IMR-90 (cell line): ENCODE results near the gene FBXO3. TPM values are rescaled to one million over a fixed set of nuclear protein-coding genes. Genes with fewer than 3 reads are reported as not detected.
"Not testable (repeated sequence)": the region's sequence is repeated elsewhere in the genome, so short reads cannot be mapped to it uniquely, and the experiment has no call there.

Experiments
- ATAC-seq: fragments of 200-7000 bp; cut with Tn5 transposase; 2 replicates; pipeline ENCODE4 v1.9.1; 2020; ENCODE audit warnings: low read depth, mild to moderate bottlenecking, moderate library complexity
- BruUV-seq: library from RNA; stranded (reverse); fragments of 400-500 nt; replicated peaks from 2 replicates; lab custom pipeline; 2021; lab: Mats Ljungman, UMichigan
- CTCF ChIA-PET: fragments of 300-600 bp; formaldehyde crosslinking; extraction: SDS; loops from one replicate; lab custom pipeline; 2021; ENCODE audit warnings: antibody characterized with exemption; lab: Yijun Ruan, JAX
- POLR2A ChIA-PET: fragments of 300-600 bp; sonication (Branson Sonifier 250); formaldehyde crosslinking; loops from one replicate; lab custom pipeline; 2022; ENCODE audit warnings: antibody characterized with exemption; ENCODE audit not compliant: unreplicated experiment; lab: Charles Lee
- DNase-seq: peaks from one replicate; pipeline ENCODE4 v3.0.0; 2013
- H2AFZ ChIP-seq: replicated peaks from 2 replicates; pipeline ENCODE3; 2013; ENCODE audit warnings: low read length, mild to moderate bottlenecking; ENCODE audit not compliant: poor library complexity
- H2AK5ac ChIP-seq: 2 replicates; pipeline ENCODE4 v1.6.1; 2013; ENCODE audit warnings: low read depth, low read length, inconsistent platforms
- H2AK9ac ChIP-seq: replicated peaks from 2 replicates; pipeline ENCODE3; 2013; ENCODE audit warnings: mild to moderate bottlenecking, low read depth, low read length, moderate library complexity; ENCODE audit not compliant: poor library complexity
- H2BK120ac ChIP-seq: 2 replicates; pipeline ENCODE4 v1.6.1; 2013; ENCODE audit warnings: low read depth, low read length, inconsistent platforms
- H2BK15ac ChIP-seq: 3 replicates; pipeline ENCODE4 v1.6.1; 2013; ENCODE audit warnings: low read depth, low read length, inconsistent platforms
- H2BK20ac ChIP-seq: 2 replicates; pipeline ENCODE4 v1.6.1; 2013; ENCODE audit warnings: low read depth, mild to moderate bottlenecking, inconsistent platforms, low read length, moderate library complexity
- H2BK5ac ChIP-seq: 2 replicates; pipeline ENCODE4 v1.6.1; 2013; ENCODE audit warnings: mild to moderate bottlenecking, low read depth, low read length, inconsistent platforms; ENCODE audit not compliant: poor library complexity, severe bottlenecking
- H3K14ac ChIP-seq: replicated peaks from 2 replicates; pipeline ENCODE4 v1.6.1; 2013; ENCODE audit warnings: low read depth, low read length, inconsistent platforms
- H3K18ac ChIP-seq: 2 replicates; pipeline ENCODE4 v1.6.1; 2013; ENCODE audit warnings: low read depth, low read length, control low read depth
- H3K23ac ChIP-seq: 2 replicates; pipeline ENCODE4 v1.6.1; 2013; ENCODE audit warnings: low read depth, low read length, inconsistent platforms
- H3K27ac ChIP-seq: 2 replicates; pipeline ENCODE4 v1.5.1; 2013; ENCODE audit warnings: mild to moderate bottlenecking, control low read depth, low read length; ENCODE audit not compliant: insufficient read depth
- H3K27me3 ChIP-seq: 2 replicates; pipeline ENCODE4 v1.6.1; 2013; ENCODE audit warnings: low read length; ENCODE audit not compliant: control insufficient read depth, insufficient read depth
- H3K36me3 ChIP-seq: 2 replicates; pipeline ENCODE4 v1.6.1; 2013; ENCODE audit warnings: low read length, mixed read lengths; ENCODE audit not compliant: control insufficient read depth, insufficient read depth
- H3K4ac ChIP-seq: 2 replicates; pipeline ENCODE4 v1.6.1; 2013; ENCODE audit warnings: low read depth, low read length, inconsistent platforms
- H3K4me1 ChIP-seq: 2 replicates; pipeline ENCODE4 v1.6.1; 2013; ENCODE audit warnings: low read length, mixed read lengths; ENCODE audit not compliant: control insufficient read depth, insufficient read depth
- H3K4me2 ChIP-seq: 2 replicates; pipeline ENCODE4 v1.6.1; 2013; ENCODE audit warnings: low read depth, mild to moderate bottlenecking, control low read depth, low read length, moderate library complexity
- H3K4me3 ChIP-seq: 2 replicates; pipeline ENCODE4 v1.5.1; 2013; ENCODE audit warnings: low read depth, mild to moderate bottlenecking, control low read depth, low read length, moderate library complexity; ENCODE audit not compliant: insufficient read depth
- H3K56ac ChIP-seq: 2 replicates; pipeline ENCODE4 v1.6.1; 2013; ENCODE audit warnings: low read length, inconsistent platforms; ENCODE audit not compliant: insufficient read depth; ENCODE audit errors: extremely low read depth
- H3K79me1 ChIP-seq, 2 experiments: 2 replicates each; pipeline ENCODE4 v1.6.1; 2013; ENCODE audit warnings: low read length in 2 of 2, inconsistent platforms in 1 of 2, low read depth in 1 of 2
- H3K9ac ChIP-seq: 2 replicates; pipeline ENCODE4 v1.6.1; 2013; ENCODE audit warnings: low read depth, low read length, control low read depth
- H3K9me1 ChIP-seq: 2 replicates; pipeline ENCODE4 v1.6.1; 2013; ENCODE audit warnings: low read length, inconsistent platforms; ENCODE audit not compliant: insufficient read depth
- H3K9me3 ChIP-seq: 2 replicates; pipeline ENCODE4 v1.6.1; 2013; ENCODE audit warnings: low read length; ENCODE audit not compliant: control insufficient read depth, insufficient read depth
- H4K20me1 ChIP-seq: 2 replicates; pipeline ENCODE4 v1.6.1; 2013; ENCODE audit warnings: low read length, inconsistent platforms; ENCODE audit not compliant: insufficient read depth
- H4K5ac ChIP-seq: 2 replicates; pipeline ENCODE4 v1.6.1; 2013; ENCODE audit warnings: mild to moderate bottlenecking, low read depth, low read length, control low read depth
- H4K8ac ChIP-seq, 2 experiments: 2 replicates each; pipeline ENCODE4 v1.6.1; 2013; ENCODE audit warnings: low read depth in 2 of 2, low read length in 2 of 2, control low read depth in 1 of 2, inconsistent platforms in 1 of 2
- H4K91ac ChIP-seq: 2 replicates; pipeline ENCODE4 v1.6.1; 2013; ENCODE audit warnings: low read depth, low read length, inconsistent platforms; ENCODE audit not compliant: insufficient read depth
- whole genome bisulfite sequencing, 2 experiments: methylation state at CpG; one replicate each; pipeline versions ENCODE4 v1.1.5 to v1.1.7; 2013; ENCODE audit warnings: missing lambda C conversion rate in 2 of 2; ENCODE audit not compliant: insufficient read length in 1 of 2; ENCODE audit errors: extremely low coverage in 2 of 2; 5-methylcytosine and 5-hydroxymethylcytosine counted together
- dilution Hi-C: fragments of 300-500 bp; cut with HindIII; formaldehyde crosslinking; loops from one replicate; pipeline ENCODE4 v1.14.3; 2018; ENCODE audit warnings: low sequenced_read_pairs; ENCODE audit not compliant: unreplicated experiment
- in situ Hi-C: fragments of 300-500 bp; cut with MboI; formaldehyde crosslinking; loops from 3 replicates; pipeline ENCODE4 v1.14.3; 2019; ENCODE audit warnings: low sequenced_read_pairs, inconsistent platforms, mixed read lengths
- intact Hi-C: fragments of 100-400 bp; cut with micrococcal nuclease; formaldehyde crosslinking; loops from 2 replicates; pipeline ENCODE4 v1.10.0; 2022
- polyA plus RNA-seq, 3 experiments: library from polyadenylated mRNA; depleted of rRNA; stranded (reverse); fragments of >200 nt; gene quantifications; 2 replicates each; pipeline ENCODE4 v1.2.3, GENCODE V29; 2012; ENCODE audit warnings: low replicate concordance in 1 of 3
- total RNA-seq: library from RNA; depleted of rRNA; stranded (reverse); fragments of >200 nt; gene quantifications from 2 replicates; pipeline ENCODE4 v1.2.3, GENCODE V29; 2012

The FBXO3 gene
- total and polyA plus RNA-seq, 2 of the 4 experiments (the other 2 are of a cell fraction), result 26.2 to 51.1 TPM

DNA sequence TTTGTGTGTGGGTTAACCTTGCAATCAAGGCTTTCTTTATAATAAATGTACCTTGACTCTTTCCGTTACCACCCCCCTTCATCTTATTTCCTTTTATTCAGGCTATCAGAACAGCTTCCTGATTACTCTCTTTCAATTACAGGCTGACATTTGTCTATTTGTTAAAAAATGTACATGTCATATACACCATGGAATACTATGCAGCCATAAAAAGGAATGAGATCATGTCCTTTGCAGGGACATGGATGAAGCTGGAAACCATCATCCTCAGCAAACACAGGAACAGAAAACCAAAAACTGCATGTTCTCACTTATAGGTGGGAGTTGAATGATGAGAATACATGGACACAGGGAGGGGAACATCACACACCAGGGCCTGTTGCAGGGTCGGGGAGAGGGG is 13.8 kb upstream of the FBXO3 start:
- DNase-seq, ATAC-seq, H4K5ac ChIP-seq, H3K36me3 ChIP-seq, H3K9ac ChIP-seq, H3K4me1 ChIP-seq, H3K4ac ChIP-seq, H3K14ac ChIP-seq, H4K20me1 ChIP-seq, H3K18ac ChIP-seq, H2AK9ac ChIP-seq, H3K27ac ChIP-seq, CTCF ChIA-PET, H2BK5ac ChIP-seq, H4K8ac ChIP-seq, H2AFZ ChIP-seq, H2BK120ac ChIP-seq, POLR2A ChIA-PET, intact Hi-C loops, in situ Hi-C loops, dilution Hi-C loops, H2AK5ac ChIP-seq, H2BK20ac ChIP-seq, H2BK15ac ChIP-seq, BruUV-seq, H3K23ac ChIP-seq, H3K9me1 ChIP-seq, H3K56ac ChIP-seq, H3K4me2 ChIP-seq, H3K9me3 ChIP-seq, H3K4me3 ChIP-seq, H3K79me1 ChIP-seq, H4K91ac ChIP-seq: not testable (repeated sequence)
- peaks cover 22% of the 10 kb centered on the region for H3K27me3 ChIP-seq
- 50% methylated on average over 1 of the region's 2 CpGs; no CpG with 5 or more reads in 1 of the 2 experiments for WGBS, 2 experiments
